T47D (cell line): ENCODE measurements around the gene PADI6.

Source experiments
- DNase-seq, 2 experiments: peaks; one replicate each; pipeline versions ENCODE4 v3.0.0 to v3.0.0-alpha.2; 2011 to 2012; ENCODE audit warnings: low read depth in 1 of 2, low spot score in 1 of 2
- JUND ChIP-seq: IDR thresholded peaks from 2 replicates; pipeline ENCODE4 v1.6.1; 2012; ENCODE audit warnings: low read depth
- in situ Hi-C: cut with HindIII; loops from 2 replicates; pipeline ENCODE4 v1.10.0; 2016; ENCODE audit warnings: low sequenced_read_pairs, low pct_unique_long_range_greater_than_20kb

PADI6 gene

DNA sequence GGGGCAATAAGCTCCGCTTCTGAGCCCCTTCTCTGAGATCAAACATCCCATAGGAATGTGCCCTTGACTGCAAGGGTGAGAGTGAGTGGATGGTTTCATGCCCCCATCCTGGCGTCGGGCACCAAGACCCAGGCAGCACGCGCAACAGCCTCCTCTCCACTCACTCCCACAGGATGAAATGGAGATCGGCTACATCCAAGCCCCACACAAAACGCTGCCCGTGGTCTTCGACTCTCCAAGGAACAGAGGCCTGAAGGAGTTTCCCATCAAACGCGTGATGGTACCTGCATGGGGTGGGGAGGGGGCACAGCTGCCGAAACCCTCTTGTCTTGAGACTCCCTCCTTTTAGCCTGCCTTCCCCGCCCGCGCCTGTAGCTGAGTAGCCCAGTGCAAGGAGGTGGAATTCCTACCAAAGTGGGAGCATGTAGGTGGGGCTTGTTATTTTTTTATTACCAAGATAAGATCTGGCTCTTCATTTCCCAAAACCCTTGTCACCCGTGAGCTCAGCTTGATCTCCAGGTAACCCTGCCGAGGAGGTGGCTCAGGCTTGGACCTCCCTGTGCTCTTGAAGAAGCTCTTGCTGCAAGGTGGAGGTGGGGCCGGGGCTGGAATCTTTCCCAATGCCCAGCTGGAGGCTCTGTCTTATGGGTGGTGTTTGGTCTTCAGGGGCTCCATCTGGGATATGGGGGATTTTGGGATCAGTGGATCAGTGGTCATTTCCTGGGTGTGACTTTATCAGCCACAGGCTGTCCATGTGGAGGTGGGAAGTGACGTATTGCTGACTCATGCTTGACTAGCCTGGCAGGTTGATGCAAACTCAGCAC lies 24.0 kb upstream of the PADI6 start:
- no peak for DNase-seq
- in situ Hi-C loops = no loop called here

DNA sequence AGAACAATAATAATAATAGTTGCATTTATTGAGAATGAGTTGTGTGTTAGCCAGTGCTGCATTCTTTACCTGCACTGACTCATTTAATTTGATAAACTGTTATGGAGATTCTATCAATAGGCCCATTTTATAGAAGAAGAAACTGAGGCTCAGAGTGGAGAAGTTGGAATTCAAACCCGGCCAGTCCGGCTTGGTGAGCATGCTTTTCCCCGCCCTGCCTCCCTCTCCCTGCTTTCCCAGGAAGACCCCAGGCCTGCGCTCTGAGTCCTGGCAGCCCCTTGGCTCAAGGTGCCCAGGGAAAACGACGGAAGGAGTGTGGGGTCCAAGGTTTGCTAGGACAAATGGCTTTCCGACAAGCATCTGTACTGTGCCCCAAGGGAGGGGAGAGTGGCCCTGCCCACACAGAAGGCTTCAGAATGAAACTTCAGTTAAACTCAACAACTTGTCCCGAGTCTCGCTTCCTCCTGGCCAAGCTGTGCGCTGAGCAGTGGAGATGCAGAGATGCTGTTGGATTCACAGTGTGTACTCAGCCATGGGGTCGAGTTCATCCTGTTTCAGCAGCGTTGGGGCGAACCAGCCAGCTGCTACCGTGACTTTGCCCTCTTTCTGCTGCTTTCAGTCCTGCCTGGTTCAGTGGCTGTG lies 23.3 kb upstream of the PADI6 start:
- no peak for TF ChIP-seq JUND
- in situ Hi-C loops = no loop called here
- no peak for DNase-seq

More for the DNA sequence above, 24.0 kb upstream of the PADI6 start:
- no peak for TF ChIP-seq JUND

GRCh38 chr1:17350083-17350482 lies 21.9 kb upstream of the PADI6 start:
- no peak for TF ChIP-seq JUND
- in situ Hi-C loops = no loop called here
- DNase-seq = no peak

DNA sequence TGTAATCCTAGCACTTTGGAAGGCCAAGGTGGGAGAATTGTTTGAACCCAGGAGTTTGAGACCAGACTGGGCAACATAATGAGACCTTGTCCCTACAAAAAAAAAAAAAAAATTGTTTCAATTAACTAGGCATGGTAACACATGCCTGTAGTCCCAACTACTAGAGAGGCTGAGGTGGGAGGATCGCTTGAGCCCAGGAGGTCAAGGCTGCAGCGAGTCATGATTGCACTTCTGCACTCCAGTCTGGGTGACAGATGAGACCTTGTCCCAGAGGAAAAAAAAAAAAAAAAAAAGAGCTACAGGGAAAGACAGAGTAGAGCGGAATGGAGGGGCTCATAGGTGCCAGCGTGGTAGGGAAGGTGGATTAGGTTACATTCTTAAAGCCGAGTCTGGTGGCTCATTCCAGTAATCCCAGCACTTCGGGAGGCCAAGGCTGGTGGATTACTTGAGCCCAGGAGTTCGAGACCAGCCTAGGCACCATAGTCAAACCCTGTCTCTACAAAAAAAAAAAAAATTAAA lies 21.0 kb upstream of the PADI6 start:
- in situ Hi-C loops = no loop called here
- DNase-seq = no peak
- no peak for TF ChIP-seq JUND

- in situ Hi-C loops = no loop called here
- no peak for TF ChIP-seq JUND
- DNase-seq = no peak
Measured at GRCh38 chr1:17351598-17352324, 20.2 kb upstream of the PADI6 start.

- DNase-seq = no peak
- in situ Hi-C loops = no loop called here
- no peak for TF ChIP-seq JUND
Measured at GRCh38 chr1:17352419-17352909, 19.5 kb upstream of the PADI6 start.

- in situ Hi-C loops = no loop called here
- DNase-seq = no peak
- TF ChIP-seq JUND = no peak
Measured at GRCh38 chr1:17355898-17356297, 16.1 kb upstream of the PADI6 start.

DNA sequence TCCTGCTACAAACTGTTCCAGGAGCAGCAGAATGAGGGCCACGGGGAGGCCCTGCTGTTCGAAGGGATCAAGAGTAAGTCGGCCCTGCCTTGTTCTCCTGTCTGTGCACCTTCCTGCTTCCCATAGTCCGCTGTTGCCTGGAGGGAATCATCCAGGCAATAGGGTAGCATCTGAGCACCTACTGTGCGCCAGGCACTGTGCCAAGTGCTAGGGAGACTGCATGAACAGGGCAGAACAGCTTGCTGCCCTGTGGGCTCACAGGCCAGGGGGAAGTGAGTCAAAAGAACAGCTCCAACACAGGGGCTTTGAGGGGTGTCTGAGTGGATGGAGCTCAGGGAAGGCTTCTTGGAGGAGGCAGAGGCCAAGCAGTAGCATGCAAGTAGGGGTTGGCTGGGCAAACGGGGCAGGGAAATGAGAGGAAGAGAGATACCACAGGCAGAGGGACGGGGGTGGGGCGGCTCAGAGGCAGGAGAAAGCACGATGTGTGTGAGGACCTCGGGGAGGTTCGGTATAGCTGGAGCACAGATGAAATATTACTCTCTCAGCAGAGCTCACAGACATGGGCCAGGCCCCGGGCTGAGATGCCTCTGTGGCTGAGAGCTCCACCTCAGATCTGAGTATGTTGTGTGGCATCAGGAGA lies 15.5 kb upstream of the PADI6 start:
- in situ Hi-C loops = no loop called here
- no peak for TF ChIP-seq JUND
- DNase-seq = no peak

GRCh38 chr1:17358557-17358956 lies 13.4 kb upstream of the PADI6 start:
- no peak for TF ChIP-seq JUND
- no peak for DNase-seq
- in situ Hi-C loops = no loop called here

- in situ Hi-C loops = no loop called here
- no peak for DNase-seq
- TF ChIP-seq JUND = no peak
Measured at GRCh38 chr1:17359031-17359430, 13.0 kb upstream of the PADI6 start.

GRCh38 chr1:17359808-17360207 lies 12.2 kb upstream of the PADI6 start:
- in situ Hi-C loops = no loop called here
- TF ChIP-seq JUND = no peak
- DNase-seq = no peak

GRCh38 chr1:17360272-17360956 lies 11.6 kb upstream of the PADI6 start:
- in situ Hi-C loops = no loop called here
- DNase-seq = no peak
- TF ChIP-seq JUND = no peak
